IMR-90 (cell line): ENCODE data around the gene IFT43. TPM values are rescaled to one million over a fixed set of nuclear protein-coding genes. Genes with fewer than 3 reads are reported as not detected.

Experiments used
- ATAC-seq: fragments of 200-7000 bp; cut with Tn5 transposase; 2 replicates; pipeline ENCODE4 v1.9.1; 2020; ENCODE audit warnings: low read depth, mild to moderate bottlenecking, moderate library complexity
- BruUV-seq: library from RNA; stranded (reverse); fragments of 400-500 nt; replicated peaks from 2 replicates; lab custom pipeline; 2021; lab: Mats Ljungman, UMichigan
- CTCF ChIA-PET: fragments of 300-600 bp; formaldehyde crosslinking; extraction: SDS; loops from one replicate; lab custom pipeline; 2021; ENCODE audit warnings: antibody characterized with exemption; lab: Yijun Ruan, JAX
- POLR2A ChIA-PET: fragments of 300-600 bp; sonication (Branson Sonifier 250); formaldehyde crosslinking; loops from one replicate; lab custom pipeline; 2022; ENCODE audit warnings: antibody characterized with exemption; ENCODE audit not compliant: unreplicated experiment; lab: Charles Lee
- DNase-seq: peaks from one replicate; pipeline ENCODE4 v3.0.0; 2013
- H2AFZ ChIP-seq: replicated peaks from 2 replicates; pipeline ENCODE3; 2013; ENCODE audit warnings: low read length, mild to moderate bottlenecking; ENCODE audit not compliant: poor library complexity
- H2AK5ac ChIP-seq: 2 replicates; pipeline ENCODE4 v1.6.1; 2013; ENCODE audit warnings: low read depth, low read length, inconsistent platforms
- H2AK9ac ChIP-seq: replicated peaks from 2 replicates; pipeline ENCODE3; 2013; ENCODE audit warnings: mild to moderate bottlenecking, low read depth, low read length, moderate library complexity; ENCODE audit not compliant: poor library complexity
- H2BK120ac ChIP-seq: 2 replicates; pipeline ENCODE4 v1.6.1; 2013; ENCODE audit warnings: low read depth, low read length, inconsistent platforms
- H2BK15ac ChIP-seq: 3 replicates; pipeline ENCODE4 v1.6.1; 2013; ENCODE audit warnings: low read depth, low read length, inconsistent platforms
- H2BK20ac ChIP-seq: 2 replicates; pipeline ENCODE4 v1.6.1; 2013; ENCODE audit warnings: low read depth, mild to moderate bottlenecking, inconsistent platforms, low read length, moderate library complexity
- H2BK5ac ChIP-seq: 2 replicates; pipeline ENCODE4 v1.6.1; 2013; ENCODE audit warnings: mild to moderate bottlenecking, low read depth, low read length, inconsistent platforms; ENCODE audit not compliant: poor library complexity, severe bottlenecking
- H3K14ac ChIP-seq: replicated peaks from 2 replicates; pipeline ENCODE4 v1.6.1; 2013; ENCODE audit warnings: low read depth, low read length, inconsistent platforms
- H3K18ac ChIP-seq: 2 replicates; pipeline ENCODE4 v1.6.1; 2013; ENCODE audit warnings: low read depth, low read length, control low read depth
- H3K23ac ChIP-seq: 2 replicates; pipeline ENCODE4 v1.6.1; 2013; ENCODE audit warnings: low read depth, low read length, inconsistent platforms
- H3K27ac ChIP-seq: 2 replicates; pipeline ENCODE4 v1.5.1; 2013; ENCODE audit warnings: mild to moderate bottlenecking, control low read depth, low read length; ENCODE audit not compliant: insufficient read depth
- H3K27me3 ChIP-seq: 2 replicates; pipeline ENCODE4 v1.6.1; 2013; ENCODE audit warnings: low read length; ENCODE audit not compliant: control insufficient read depth, insufficient read depth
- H3K36me3 ChIP-seq: 2 replicates; pipeline ENCODE4 v1.6.1; 2013; ENCODE audit warnings: low read length, mixed read lengths; ENCODE audit not compliant: control insufficient read depth, insufficient read depth
- H3K4ac ChIP-seq: 2 replicates; pipeline ENCODE4 v1.6.1; 2013; ENCODE audit warnings: low read depth, low read length, inconsistent platforms
- H3K4me1 ChIP-seq: 2 replicates; pipeline ENCODE4 v1.6.1; 2013; ENCODE audit warnings: low read length, mixed read lengths; ENCODE audit not compliant: control insufficient read depth, insufficient read depth
- H3K4me2 ChIP-seq: 2 replicates; pipeline ENCODE4 v1.6.1; 2013; ENCODE audit warnings: low read depth, mild to moderate bottlenecking, control low read depth, low read length, moderate library complexity
- H3K4me3 ChIP-seq: 2 replicates; pipeline ENCODE4 v1.5.1; 2013; ENCODE audit warnings: low read depth, mild to moderate bottlenecking, control low read depth, low read length, moderate library complexity; ENCODE audit not compliant: insufficient read depth
- H3K56ac ChIP-seq: 2 replicates; pipeline ENCODE4 v1.6.1; 2013; ENCODE audit warnings: low read length, inconsistent platforms; ENCODE audit not compliant: insufficient read depth; ENCODE audit errors: extremely low read depth
- H3K79me1 ChIP-seq, 2 experiments: 2 replicates each; pipeline ENCODE4 v1.6.1; 2013; ENCODE audit warnings: low read length in 2 of 2, inconsistent platforms in 1 of 2, low read depth in 1 of 2
- H3K9ac ChIP-seq: 2 replicates; pipeline ENCODE4 v1.6.1; 2013; ENCODE audit warnings: low read depth, low read length, control low read depth
- H3K9me1 ChIP-seq: 2 replicates; pipeline ENCODE4 v1.6.1; 2013; ENCODE audit warnings: low read length, inconsistent platforms; ENCODE audit not compliant: insufficient read depth
- H3K9me3 ChIP-seq: 2 replicates; pipeline ENCODE4 v1.6.1; 2013; ENCODE audit warnings: low read length; ENCODE audit not compliant: control insufficient read depth, insufficient read depth
- H4K20me1 ChIP-seq: 2 replicates; pipeline ENCODE4 v1.6.1; 2013; ENCODE audit warnings: low read length, inconsistent platforms; ENCODE audit not compliant: insufficient read depth
- H4K5ac ChIP-seq: 2 replicates; pipeline ENCODE4 v1.6.1; 2013; ENCODE audit warnings: mild to moderate bottlenecking, low read depth, low read length, control low read depth
- H4K8ac ChIP-seq, 2 experiments: 2 replicates each; pipeline ENCODE4 v1.6.1; 2013; ENCODE audit warnings: low read depth in 2 of 2, low read length in 2 of 2, control low read depth in 1 of 2, inconsistent platforms in 1 of 2
- H4K91ac ChIP-seq: 2 replicates; pipeline ENCODE4 v1.6.1; 2013; ENCODE audit warnings: low read depth, low read length, inconsistent platforms; ENCODE audit not compliant: insufficient read depth
- BHLHE40 ChIP-seq: fragments of 150-350 bp; IDR thresholded peaks from 2 replicates; pipeline ENCODE4 v1.6.1; 2016; ENCODE audit warnings: mild to moderate bottlenecking, low read depth, low read length
- CEBPB ChIP-seq: IDR thresholded peaks from 2 replicates; pipeline ENCODE4 v1.6.1; 2012; ENCODE audit warnings: low read depth, low read length, improper control_type of control experiment
- CHD1 ChIP-seq: IDR thresholded peaks from 2 replicates; pipeline ENCODE4 v1.6.1; 2012; ENCODE audit warnings: low read depth, low read length, improper control_type of control experiment
- MAZ ChIP-seq: IDR thresholded peaks from 2 replicates; pipeline ENCODE4 v1.6.1; 2012; ENCODE audit warnings: low read depth, mild to moderate bottlenecking, low read length, improper control_type of control experiment, moderate library complexity, borderline replicate concordance
- WGBS, 2 experiments: methylation state at CpG; one replicate each; pipeline versions ENCODE4 v1.1.5 to v1.1.7; 2013; ENCODE audit warnings: missing lambda C conversion rate in 2 of 2; ENCODE audit not compliant: insufficient read length in 1 of 2; ENCODE audit errors: extremely low coverage in 2 of 2; 5-methylcytosine and 5-hydroxymethylcytosine counted together
- dilution Hi-C: fragments of 300-500 bp; cut with HindIII; formaldehyde crosslinking; loops from one replicate; pipeline ENCODE4 v1.14.3; 2018; ENCODE audit warnings: low sequenced_read_pairs; ENCODE audit not compliant: unreplicated experiment
- in situ Hi-C: fragments of 300-500 bp; cut with MboI; formaldehyde crosslinking; loops from 3 replicates; pipeline ENCODE4 v1.14.3; 2019; ENCODE audit warnings: low sequenced_read_pairs, inconsistent platforms, mixed read lengths
- intact Hi-C: fragments of 100-400 bp; cut with micrococcal nuclease; formaldehyde crosslinking; loops from 2 replicates; pipeline ENCODE4 v1.10.0; 2022
- polyA plus RNA-seq, 3 experiments: library from polyadenylated mRNA; depleted of rRNA; stranded (reverse); fragments of >200 nt; gene quantifications; 2 replicates each; pipeline ENCODE4 v1.2.3, GENCODE V29; 2012; ENCODE audit warnings: low replicate concordance in 1 of 3
- total RNA-seq: library from RNA; depleted of rRNA; stranded (reverse); fragments of >200 nt; gene quantifications from 2 replicates; pipeline ENCODE4 v1.2.3, GENCODE V29; 2012

The IFT43 gene
- total and polyA plus RNA-seq, 2 of the 4 experiments (the other 2 are of a cell fraction), result 41.4 to 43.2 TPM

DNA sequence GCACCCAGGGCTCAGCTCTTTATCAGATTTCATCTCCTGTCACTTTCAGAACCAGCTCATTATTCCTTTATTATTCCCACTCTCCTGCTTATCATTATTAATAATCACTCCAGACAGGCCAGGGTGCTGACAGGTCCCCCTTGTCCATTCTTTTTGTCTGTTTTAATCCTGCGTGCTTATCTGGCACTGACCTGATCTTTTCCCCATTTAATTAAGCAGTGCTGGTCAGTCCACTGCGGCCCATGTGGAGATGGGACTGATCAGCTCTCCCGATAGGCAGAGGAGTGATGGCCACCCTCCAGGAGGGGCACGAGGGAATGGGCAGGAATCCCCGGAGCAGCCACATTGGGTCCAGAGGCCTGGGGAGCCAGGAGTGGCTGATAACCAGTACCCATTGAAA lies 110.7 kb downstream of the IFT43 start:
- Histone ChIP-seq H3K27ac (no peak overlapping the region), H2BK15ac (no peak overlapping the region), H2BK20ac (no peak overlapping the region), H2AK9ac (no peak overlapping the region), H3K14ac (no peak overlapping the region), H3K4me2 (no peak overlapping the region), H4K20me1 (no peaks in the 10 kb centered on the region), H2BK5ac (no peak overlapping the region), H3K4me1 (no peaks in the 10 kb centered on the region), H2AFZ (no peak overlapping the region), H4K5ac (no peak overlapping the region), H3K4me3 (no peak overlapping the region), H3K9ac (no peak overlapping the region), H3K9me3 (no peaks in the 10 kb centered on the region), H3K9me1 (no peaks in the 10 kb centered on the region), H2BK120ac (no peak overlapping the region), H3K36me3 (no peaks in the 10 kb centered on the region), H4K91ac (no peak overlapping the region), H2AK5ac (no peak overlapping the region), H3K23ac (no peak overlapping the region), H4K8ac (no peak overlapping the region), H3K56ac (no peak overlapping the region), H3K18ac (no peak overlapping the region), H3K4ac (no peak overlapping the region), H3K79me1 (no peaks in the 10 kb centered on the region), H3K27me3 (peaks cover 18% of the 10 kb centered on the region)
- DNase-seq, result no peak
- no peak for ATAC-seq
- WGBS, 2 experiments, result no CpG with 5 or more reads among the region's 5 CpGs
- in situ Hi-C loops, result no loop called here
- POLR2A ChIA-PET, result no interaction called here
- BruUV-seq, result no TSS peak
- dilution Hi-C loops, result no loop called here
- TF ChIP-seq MAZ, result no peak
- no peak for TF ChIP-seq BHLHE40
- TF ChIP-seq CEBPB, result no peak
- no peak for TF ChIP-seq CHD1
- intact Hi-C loops, result no loop called here
- CTCF ChIA-PET, result interaction anchor here (1.4 kb wide), 1 partner anchor 257 kb away, joined by 3 read pairs; no protein-coding TSS in a partner anchor
